B cell (primary cell): ENCODE data around the gene RBL1. TPM values are rescaled to one million over a fixed set of nuclear protein-coding genes. Genes with fewer than 3 reads are reported as not detected.

Experiments used
- ATAC-seq: fragments of 200-7000 bp; cut with Tn5 transposase; one replicate; pipeline ENCODE4 v1.10.0; 2021; ENCODE audit warnings: low read depth, mild to moderate bottlenecking, moderate number of reproducible peaks, moderate library complexity
- CTCF ChIA-PET: fragments of 350-600 bp; sonication (Branson Sonifier 250); formaldehyde crosslinking; loops from one replicate; lab custom pipeline; 2021; ENCODE audit warnings: antibody characterized with exemption, inconsistent platforms; lab: Charles Lee
- POLR2A ChIA-PET: fragments of 350-600 bp; sonication (Branson Sonifier 250); formaldehyde crosslinking; loops from one replicate; lab custom pipeline; 2021; ENCODE audit warnings: antibody characterized with exemption; lab: Charles Lee
- DNase-seq: peaks from one replicate; pipeline ENCODE4 v3.0.0; 2013
- H2AFZ ChIP-seq: 2 replicates; pipeline ENCODE4 v1.6.1; 2012; ENCODE audit warnings: mild to moderate bottlenecking, low read depth, low read length; ENCODE audit not compliant: insufficient read depth, poor library complexity, severe bottlenecking
- H3K27ac ChIP-seq, 2 donors: 1 replicate in 1 of 2; 2 replicates in 1 of 2; pipeline ENCODE4 v1.5.1; 2012 to 2013; ENCODE audit warnings: low read length in 2 of 2, mild to moderate bottlenecking in 2 of 2, moderate library complexity in 1 of 2
- H3K27me3 ChIP-seq, 4 experiments: fragments of 200-600 bp in 1 of 4; sonication (generic) in 1 of 4; replicated peaks in 1 of 4; 1 replicate in 2 of 4; 2 replicates in 2 of 4; pipeline versions ENCODE4 v1.6.1 to v1.7.0; 2013 to 2016; ENCODE audit warnings: low read length in 3 of 4, mild to moderate bottlenecking in 2 of 4, mixed read lengths in 1 of 4, moderate library complexity in 1 of 4; ENCODE audit not compliant: insufficient read depth in 4 of 4, control insufficient read depth in 3 of 4; ENCODE audit errors: control extremely low read depth in 1 of 4
- H3K36me3 ChIP-seq, 2 experiments: replicated peaks in 1 of 2; 1 replicate in 1 of 2; 2 replicates in 1 of 2; pipeline versions ENCODE4 v1.6.1 to v1.7.1; 2013; ENCODE audit warnings: low read length in 1 of 2; ENCODE audit not compliant: insufficient read depth in 2 of 2, control insufficient read depth in 1 of 2; ENCODE audit errors: control extremely low read depth in 1 of 2, extremely low read depth in 1 of 2
- H3K4me1 ChIP-seq, 2 donors: fragments of 200-600 bp in 1 of 2; sonication (generic) in 1 of 2; 1 replicate in 1 of 2; 2 replicates in 1 of 2; pipeline versions ENCODE4 v1.5.1 to v1.6.1; 2013 to 2017; ENCODE audit warnings: low read length in 2 of 2; ENCODE audit not compliant: control insufficient read depth in 2 of 2, insufficient read depth in 2 of 2
- H3K4me2 ChIP-seq: replicated peaks from 2 replicates; pipeline ENCODE3; 2012; ENCODE audit warnings: mild to moderate bottlenecking, low read depth, low read length; ENCODE audit not compliant: poor library complexity, severe bottlenecking
- H3K4me3 ChIP-seq, 5 experiments: fragments of 200-600 bp in 1 of 5; sonication (generic) in 1 of 5; 1 replicate in 3 of 5; 2 replicates in 2 of 5; pipeline versions ENCODE4 v1.5.1 to v1.7.0; 2011 to 2016; ENCODE audit warnings: low read length in 4 of 5, mild to moderate bottlenecking in 4 of 5, low read depth in 2 of 5, control low read depth in 1 of 5, moderate library complexity in 1 of 5; ENCODE audit not compliant: insufficient read depth in 1 of 5; ENCODE audit errors: control extremely low read depth in 1 of 5, extremely low read depth in 1 of 5
- H3K79me2 ChIP-seq: fragments of 200-600 bp; sonication (generic); one replicate; pipeline ENCODE4 v1.6.0; 2016; ENCODE audit warnings: low read length; ENCODE audit not compliant: control insufficient read depth, insufficient read depth
- H3K9ac ChIP-seq: fragments of 200-600 bp; sonication (generic); 2 replicates; pipeline ENCODE4 v1.6.1; 2017; ENCODE audit warnings: mild to moderate bottlenecking, low read length, moderate library complexity
- H3K9me3 ChIP-seq, 3 donors: one replicate each; pipeline versions ENCODE4 v1.6.1 to v1.7.1; 2013; ENCODE audit warnings: low read length in 2 of 3; ENCODE audit not compliant: control insufficient read depth in 2 of 3, insufficient read depth in 1 of 3; ENCODE audit errors: control extremely low read depth in 1 of 3
- H4K20me1 ChIP-seq: 2 replicates; pipeline ENCODE4 v1.6.0; 2012; ENCODE audit warnings: mild to moderate bottlenecking, low read length; ENCODE audit not compliant: insufficient read depth, control insufficient read depth, poor library complexity, severe bottlenecking
- H3K27ac Mint-ChIP-seq: one replicate; pipeline ENCODE4 v1.8.0; 2021; ENCODE audit warnings: mixed read lengths
- H3K27me3 Mint-ChIP-seq: one replicate; pipeline ENCODE4 v1.8.0; 2021; ENCODE audit warnings: mixed read lengths
- H3K4me1 Mint-ChIP-seq: one replicate; pipeline ENCODE4 v1.8.0; 2021; ENCODE audit warnings: mixed read lengths
- H3K4me3 Mint-ChIP-seq: one replicate; pipeline ENCODE4 v1.8.0; 2021; ENCODE audit warnings: mixed read lengths
- H3K9me3 Mint-ChIP-seq: one replicate; pipeline ENCODE4 v1.8.0; 2022; ENCODE audit warnings: mixed read lengths; ENCODE audit not compliant: insufficient read depth
- EZH2 ChIP-seq: IDR thresholded peaks from 2 replicates; pipeline ENCODE4 v1.6.1; 2012; ENCODE audit warnings: borderline replicate concordance, low read depth, mild to moderate bottlenecking, moderate library complexity, low read length; ENCODE audit not compliant: insufficient read depth, poor library complexity, severe bottlenecking
- WGBS: methylation state at CpG from one replicate; pipeline ENCODE4 v1.1.5; 2013; ENCODE audit warnings: missing lambda C conversion rate; ENCODE audit not compliant: insufficient coverage; 5-methylcytosine and 5-hydroxymethylcytosine counted together
- intact Hi-C: fragments of 100-400 bp; cut with micrococcal nuclease; formaldehyde crosslinking; loops from one replicate; pipeline ENCODE4 v1.10.0; 2022
- polyA plus RNA-seq: library from polyadenylated mRNA; depleted of rRNA; stranded (reverse); fragments of >200 nt; gene quantifications from 2 replicates; pipeline ENCODE4 v1.2.3, GENCODE V29; 2012
- total RNA-seq, 2 donors: library from RNA; stranded (reverse); fragments of 120-200 nt in 1 of 2; gene quantifications; 1 replicate in 1 of 2; 2 replicates in 1 of 2; pipeline versions ENCODE4 v1.2.3 to v1.2.4, GENCODE V29; 2013 to 2022
- TF ChIP-seq, protein P1 (sequence below): fragments of 200-600 bp; IDR thresholded peaks from one replicate; pipeline ENCODE4 v1.8.0; 2022; ENCODE audit warnings: antibody characterized with exemption, mild to moderate bottlenecking

RBL1 gene
- total and polyA plus RNA-seq, 2 donors (not counting 1 experiment from before 2014, with no cell fraction given) = 8.1 to 27.8 TPM

DNA sequence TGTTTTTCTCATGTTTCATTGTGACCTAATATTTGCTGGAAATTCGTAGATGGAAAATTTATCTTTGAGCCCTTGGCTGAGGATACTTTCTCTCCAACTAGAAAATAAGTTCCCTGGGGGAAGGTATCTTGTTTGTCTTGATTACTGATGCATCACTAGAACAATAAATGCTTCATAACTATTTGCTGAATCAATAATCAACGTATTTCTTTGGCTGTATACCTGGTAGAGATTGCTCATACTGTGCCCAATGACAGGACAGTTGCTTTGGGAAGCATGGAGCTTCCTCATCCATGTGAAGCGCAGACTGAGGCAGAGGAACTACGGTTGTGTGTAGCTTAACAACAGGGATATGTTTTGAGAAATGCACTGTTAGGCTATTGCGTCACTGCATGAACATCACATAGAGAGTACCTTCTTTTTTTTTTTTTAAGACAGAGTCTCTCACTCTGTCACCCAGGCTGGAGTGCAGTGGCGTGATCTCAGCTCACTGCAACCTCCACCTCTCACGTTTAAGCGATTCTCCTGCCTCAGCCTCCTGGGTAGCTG, 49.1 kb upstream of the RBL1 start:
- H4K20me1 ChIP-seq = no peaks in the 10 kb centered on the region
- H3K4me3 ChIP-seq = no peak overlapping the region
- intact Hi-C loops = no loop called here
- no peaks in the 10 kb centered on the region for H3K27me3 ChIP-seq
- H2AFZ ChIP-seq = no peak overlapping the region
- no peak overlapping the region for H3K9ac ChIP-seq
- ATAC-seq = no peak
- H3K4me2 ChIP-seq = no peak overlapping the region
- POLR2A ChIA-PET = no interaction called here
- no peaks in the 10 kb centered on the region for H3K27me3 Mint-ChIP-seq
- H3K9me3 Mint-ChIP-seq = no peaks in the 10 kb centered on the region
- H3K27ac Mint-ChIP-seq = no peak overlapping the region
- TF ChIP-seq, protein P1, sequence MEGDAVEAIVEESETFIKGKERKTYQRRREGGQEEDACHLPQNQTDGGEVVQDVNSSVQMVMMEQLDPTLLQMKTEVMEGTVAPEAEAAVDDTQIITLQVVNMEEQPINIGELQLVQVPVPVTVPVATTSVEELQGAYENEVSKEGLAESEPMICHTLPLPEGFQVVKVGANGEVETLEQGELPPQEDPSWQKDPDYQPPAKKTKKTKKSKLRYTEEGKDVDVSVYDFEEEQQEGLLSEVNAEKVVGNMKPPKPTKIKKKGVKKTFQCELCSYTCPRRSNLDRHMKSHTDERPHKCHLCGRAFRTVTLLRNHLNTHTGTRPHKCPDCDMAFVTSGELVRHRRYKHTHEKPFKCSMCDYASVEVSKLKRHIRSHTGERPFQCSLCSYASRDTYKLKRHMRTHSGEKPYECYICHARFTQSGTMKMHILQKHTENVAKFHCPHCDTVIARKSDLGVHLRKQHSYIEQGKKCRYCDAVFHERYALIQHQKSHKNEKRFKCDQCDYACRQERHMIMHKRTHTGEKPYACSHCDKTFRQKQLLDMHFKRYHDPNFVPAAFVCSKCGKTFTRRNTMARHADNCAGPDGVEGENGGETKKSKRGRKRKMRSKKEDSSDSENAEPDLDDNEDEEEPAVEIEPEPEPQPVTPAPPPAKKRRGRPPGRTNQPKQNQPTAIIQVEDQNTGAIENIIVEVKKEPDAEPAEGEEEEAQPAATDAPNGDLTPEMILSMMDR = no peak
- TF ChIP-seq EZH2 = no peak
- CTCF ChIA-PET = no interaction called here
- no peaks in the 10 kb centered on the region for H3K36me3 ChIP-seq
- H3K9me3 ChIP-seq = no peaks in the 10 kb centered on the region
- H3K4me1 Mint-ChIP-seq = no peaks in the 10 kb centered on the region
- no peak for DNase-seq
- no peak overlapping the region for H3K27ac ChIP-seq
- no peaks in the 10 kb centered on the region for H3K4me1 ChIP-seq
- no peak overlapping the region for H3K4me3 Mint-ChIP-seq
- H3K79me2 ChIP-seq = no peaks in the 10 kb centered on the region
- 100% methylated on average over 2 of the region's 8 CpGs for WGBS

DNA sequence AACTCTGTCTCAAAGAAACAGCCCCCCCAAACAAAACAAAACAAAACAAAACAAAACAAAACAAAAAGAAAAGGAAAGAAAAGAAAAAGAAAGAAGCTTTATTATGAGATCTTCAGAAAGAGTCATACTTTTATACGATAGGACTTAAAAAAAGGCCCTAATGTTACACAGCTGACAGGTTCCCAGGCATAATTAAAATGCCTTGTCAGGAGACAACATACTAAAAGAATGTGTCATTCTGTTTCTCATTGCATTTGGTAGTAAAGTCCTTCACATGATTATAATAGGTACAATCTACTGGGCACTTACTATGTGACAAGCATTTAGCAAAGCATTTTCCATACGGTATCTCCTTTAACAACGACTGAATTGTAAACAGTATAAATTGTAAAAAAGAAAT, 46.9 kb upstream of the RBL1 start:
- WGBS = no CpG with 5 or more reads among the region's 3 CpGs
- TF ChIP-seq EZH2 = no peak
- TF ChIP-seq, protein P1 = no peak
- no peaks in the 10 kb centered on the region for H3K4me1 ChIP-seq
- ATAC-seq (no peak), DNase-seq (no peak)
- H3K79me2 ChIP-seq = no peaks in the 10 kb centered on the region
- Mint-ChIP-seq H3K9me3 (no peaks in the 10 kb centered on the region), H3K27ac (no peak overlapping the region), H3K4me1 (no peaks in the 10 kb centered on the region), H3K27me3 (no peaks in the 10 kb centered on the region), H3K4me3 (no peak overlapping the region)
- ChIA-PET POLR2A (no interaction called here), CTCF (no interaction called here)
- H3K9me3 ChIP-seq = no peaks in the 10 kb centered on the region
- no peaks in the 10 kb centered on the region for H4K20me1 ChIP-seq
- H3K4me2 ChIP-seq = no peak overlapping the region
- intact Hi-C loops = no loop called here
- H3K27ac ChIP-seq = no peak overlapping the region
- H3K4me3 ChIP-seq = no peak overlapping the region
- H2AFZ ChIP-seq = no peak overlapping the region
- H3K36me3 ChIP-seq = no peaks in the 10 kb centered on the region
- no peaks in the 10 kb centered on the region for H3K27me3 ChIP-seq
- H3K9ac ChIP-seq = no peak overlapping the region
